HepG2 (cell line): ENCODE measurements around the gene PSPH. TPM values are rescaled to one million over a fixed set of nuclear protein-coding genes. Genes with fewer than 3 reads are reported as not detected.
A peak's percentile ranks its signal among the peaks of the same experiment; 100 is the strongest.

ENCODE experiments used
- DPF2 ChIP-seq: sonication (generic); formaldehyde crosslinking; IDR thresholded peaks from 2 replicates; pipeline ENCODE4 v1.4.0; 2020; ENCODE audit warnings: mild to moderate bottlenecking, low read depth, missing genetic modification reagents, borderline replicate concordance
- FOXJ3 ChIP-seq: sonication (generic); formaldehyde crosslinking; IDR thresholded peaks from 2 replicates; pipeline ENCODE4 v1.4.0; 2020; ENCODE audit warnings: missing genetic modification reagents, mild to moderate bottlenecking, borderline replicate concordance
- LRRFIP1 ChIP-seq: sonication (generic); formaldehyde crosslinking; conservative IDR thresholded peaks from 2 replicates; pipeline ENCODE4 v1.4.0; 2020; ENCODE audit warnings: missing genetic modification reagents
- PHB2 ChIP-seq: fragments of 450-650 bp; IDR thresholded peaks from 2 replicates; pipeline ENCODE4 v1.6.1; 2018; ENCODE audit not compliant: partially characterized antibody
- POLR2AphosphoS5 ChIP-seq: IDR thresholded peaks from 2 replicates; pipeline ENCODE4 v1.6.1; 2012; ENCODE audit warnings: low read depth, low read length
- RAD51 ChIP-seq: fragments of 450-650 bp; IDR thresholded peaks from 2 replicates; pipeline ENCODE4 v1.6.1; 2016; ENCODE audit warnings: borderline replicate concordance
- TFDP1 ChIP-seq: IDR thresholded peaks from 2 replicates; pipeline ENCODE4 v1.6.1; 2016; ENCODE audit warnings: missing compliant biosample characterization, missing genetic modification reagents, borderline replicate concordance
- ZBTB40 ChIP-seq, 2 experiments: fragments of 450-650 bp in 1 of 2; sonication (generic) in 1 of 2; formaldehyde crosslinking in 1 of 2; IDR thresholded peaks; 2 replicates each; pipeline versions ENCODE4 v1.6.1 to v1.8.0; 2016 to 2022; ENCODE audit warnings: antibody characterized with exemption in 1 of 2, mild to moderate bottlenecking in 1 of 2, missing genetic modification reagents in 1 of 2
- ZKSCAN8 ChIP-seq: IDR thresholded peaks from 2 replicates; pipeline ENCODE4 v1.6.1; 2016; ENCODE audit warnings: borderline replicate concordance, missing genetic modification reagents, missing compliant biosample characterization
- ZNF740 ChIP-seq: sonication (generic); formaldehyde crosslinking; IDR thresholded peaks from 2 replicates; pipeline ENCODE4 v1.4.0; 2020; ENCODE audit warnings: missing genetic modification reagents
- polyA plus RNA-seq, 8 experiments: library from polyadenylated mRNA; depleted of rRNA in 3 of 8; stranded (reverse) in 7 of 8; unstranded in 1 of 8; fragments of >200 nt; fragmentation: Illumina TruSeq in 4 of 8; extraction: Trizol in 4 of 8; gene quantifications; 2 replicates each; pipeline versions ENCODE4 v1.2.1 to v1.2.3, GENCODE V29; 2011 to 2016; ENCODE audit warnings: low read depth in 4 of 8, missing spikeins in 1 of 8, mixed read lengths in 1 of 8; ENCODE audit not compliant: insufficient read depth in 1 of 8
- total RNA-seq, 5 experiments: library from RNA; depleted of rRNA; stranded (reverse); fragments of >200 nt; fragmentation: Illumina TruSeq; extraction: Trizol; gene quantifications; 2 replicates each; pipeline ENCODE4 v1.2.3, GENCODE V29; 2016; ENCODE audit warnings: low read depth in 1 of 5

PSPH gene
- total and polyA plus RNA-seq, 2 of the 13 experiments (the other 11 are each of a cell fraction or from before 2014, with no cell fraction given), result 85.5 to 124 TPM

- peak; percentile 71; the same call in 1 of the 2 replicates for TF ChIP-seq TFDP1 (CRISPR knock-in tag)
- no peak for TF ChIP-seq ZKSCAN8 (CRISPR knock-in tag)
- no peak for TF ChIP-seq PHB2
- no peak for TF ChIP-seq DPF2 (CRISPR knock-in tag)
- TF ChIP-seq ZBTB40 (IDR thresholded peaks at IDR 0.05), result no peak
- TF ChIP-seq ZBTB40 (CRISPR knock-in tag; IDR thresholded peaks at IDR 0.05), result no peak; the same call in 1 of the 2 replicates
- no peak for TF ChIP-seq RAD51
- no peak for TF ChIP-seq LRRFIP1 (CRISPR knock-in tag)
- TF ChIP-seq FOXJ3 (CRISPR knock-in tag), result no peak
- no peak for TF ChIP-seq ZNF740 (CRISPR knock-in tag)
- peak; percentile 82 for TF ChIP-seq POLR2AphosphoS5
These were observed 12.8 kb upstream of the PSPH start, which contains the start of gene SUMF2 (continued) for GRCh38 chr7:56063882-56064625.
